ENCODE results near the gene SCFD2. TPM values are rescaled to one million over a fixed set of nuclear protein-coding genes. Genes with fewer than 3 reads are reported as not detected.
A peak's percentile ranks its signal among the peaks of the same experiment; 100 is the strongest.
"Not testable (repeated sequence)": the region's sequence is repeated elsewhere in the genome, so short reads cannot be mapped to it uniquely, and the experiment has no call there.

SCFD2 gene
- polyA plus RNA-seq, 1 donor: 13.9 TPM

- no peak for DNase-seq
Measured at GRCh38 chr4:53147197-53147596, 218.7 kb downstream of the SCFD2 start.

- DNase-seq: no peak
Measured at GRCh38 chr4:53141308-53141707, 224.6 kb downstream of the SCFD2 start.

- DNase-seq: not testable (repeated sequence)
Measured at GRCh38 chr4:53139256-53139655, 226.6 kb downstream of the SCFD2 start.

- no peak for DNase-seq
Measured at GRCh38 chr4:53137468-53137867, 228.4 kb downstream of the SCFD2 start.

- no peak for DNase-seq
Measured at GRCh38 chr4:53136954-53137353, 228.9 kb downstream of the SCFD2 start.

GRCh38 chr4:53132132-53132891 is 233.5 kb downstream of the SCFD2 start:
- DNase-seq: no peak

GRCh38 chr4:53131562-53131925 is 234.3 kb downstream of the SCFD2 start:
- DNase-seq: no peak

GRCh38 chr4:53130896-53131561 is 234.8 kb downstream of the SCFD2 start:
- no peak for DNase-seq

- no peak for DNase-seq
Measured at GRCh38 chr4:53128706-53129357, 237.0 kb downstream of the SCFD2 start.

GRCh38 chr4:53128231-53128630 is 237.6 kb downstream of the SCFD2 start:
- no peak for DNase-seq

GRCh38 chr4:53127365-53127764 is 238.5 kb downstream of the SCFD2 start:
- no peak for DNase-seq

GRCh38 chr4:53126099-53126498 is 239.8 kb downstream of the SCFD2 start:
- DNase-seq: no peak

- no peak for DNase-seq
Measured at GRCh38 chr4:53123819-53124218, 242.0 kb downstream of the SCFD2 start.

- DNase-seq: no peak
Measured at GRCh38 chr4:53123171-53123570, 242.7 kb downstream of the SCFD2 start.

- DNase-seq: no peak
Measured at GRCh38 chr4:53122280-53123116, 243.4 kb downstream of the SCFD2 start.

GRCh38 chr4:53121264-53121865 is 244.5 kb downstream of the SCFD2 start:
- DNase-seq: no peak

GRCh38 chr4:53120778-53121177 is 245.1 kb downstream of the SCFD2 start:
- no peak for DNase-seq

GRCh38 chr4:53119680-53120079 is 246.2 kb downstream of the SCFD2 start:
- peak; percentile 51 for DNase-seq

- DNase-seq: no peak
Measured at GRCh38 chr4:53118676-53119075, 247.2 kb downstream of the SCFD2 start.

- no peak for DNase-seq
Measured at GRCh38 chr4:53116954-53117353, 248.9 kb downstream of the SCFD2 start.

- no peak for DNase-seq
Measured at GRCh38 chr4:53113431-53114225, 252.2 kb downstream of the SCFD2 start.
